Dermis microvascular lymphatic vessel endothelial cell (primary cell): ENCODE data around the gene TMEM203. TPM values are rescaled to one million over a fixed set of nuclear protein-coding genes. Genes with fewer than 3 reads are reported as not detected.
"Not testable (repeated sequence)": the region's sequence is repeated elsewhere in the genome, so short reads cannot be mapped to it uniquely, and the experiment has no call there.

Experiments used
- DNase-seq, 2 donors: peaks; one replicate each; pipeline versions ENCODE4 v3.0.0 to v3.0.0-alpha.2; 2010; ENCODE audit warnings: low read depth in 2 of 2
- total RNA-seq: library from RNA; depleted of rRNA; stranded (reverse); fragments of >200 nt; gene quantifications from 2 replicates; pipeline ENCODE4 v1.2.1, GENCODE V29; 2014

TMEM203 gene
- total RNA-seq, 1 donor from 2014 or later: 19.8 TPM

DNA sequence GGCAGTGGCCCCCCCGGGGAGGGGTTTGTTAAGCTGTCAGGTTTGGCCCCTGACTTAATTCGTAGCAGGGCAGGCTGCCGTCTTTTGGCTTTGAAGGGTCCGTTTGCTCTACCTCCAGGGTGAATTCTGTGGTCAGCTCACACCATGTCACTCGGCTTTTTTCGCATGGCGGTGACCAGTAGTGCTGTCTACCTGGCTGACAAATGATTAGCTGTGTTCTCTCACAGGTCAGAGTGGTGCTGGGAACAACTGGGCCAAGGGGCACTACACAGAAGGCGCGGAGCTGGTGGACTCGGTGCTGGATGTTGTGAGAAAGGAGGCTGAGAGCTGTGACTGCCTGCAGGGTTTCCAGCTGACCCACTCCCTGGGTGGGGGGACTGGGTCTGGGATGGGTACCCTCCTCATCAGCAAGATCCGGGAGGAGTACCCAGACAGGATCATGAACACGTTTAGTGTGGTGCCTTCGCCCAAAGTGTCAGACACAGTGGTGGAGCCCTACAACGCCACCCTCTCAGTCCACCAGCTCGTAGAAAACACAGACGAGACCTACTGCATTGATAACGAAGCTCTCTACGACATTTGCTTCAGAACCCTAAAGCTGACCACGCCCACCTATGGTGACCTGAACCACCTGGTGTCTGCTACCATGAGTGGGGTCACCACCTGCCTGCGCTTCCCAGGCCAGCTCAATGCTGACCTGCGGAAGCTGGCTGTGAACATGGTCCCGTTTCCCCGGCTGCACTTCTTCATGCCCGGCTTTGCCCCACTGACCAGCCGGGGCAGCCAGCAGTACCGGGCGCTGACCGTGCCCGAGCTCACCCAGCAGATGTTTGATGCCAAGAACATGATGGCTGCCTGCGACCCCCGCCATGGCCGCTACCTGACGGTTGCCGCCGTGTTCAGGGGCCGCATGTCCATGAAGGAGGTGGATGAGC is 37.1 kb upstream of the TMEM203 start:
- DNase-seq: no peak

DNA sequence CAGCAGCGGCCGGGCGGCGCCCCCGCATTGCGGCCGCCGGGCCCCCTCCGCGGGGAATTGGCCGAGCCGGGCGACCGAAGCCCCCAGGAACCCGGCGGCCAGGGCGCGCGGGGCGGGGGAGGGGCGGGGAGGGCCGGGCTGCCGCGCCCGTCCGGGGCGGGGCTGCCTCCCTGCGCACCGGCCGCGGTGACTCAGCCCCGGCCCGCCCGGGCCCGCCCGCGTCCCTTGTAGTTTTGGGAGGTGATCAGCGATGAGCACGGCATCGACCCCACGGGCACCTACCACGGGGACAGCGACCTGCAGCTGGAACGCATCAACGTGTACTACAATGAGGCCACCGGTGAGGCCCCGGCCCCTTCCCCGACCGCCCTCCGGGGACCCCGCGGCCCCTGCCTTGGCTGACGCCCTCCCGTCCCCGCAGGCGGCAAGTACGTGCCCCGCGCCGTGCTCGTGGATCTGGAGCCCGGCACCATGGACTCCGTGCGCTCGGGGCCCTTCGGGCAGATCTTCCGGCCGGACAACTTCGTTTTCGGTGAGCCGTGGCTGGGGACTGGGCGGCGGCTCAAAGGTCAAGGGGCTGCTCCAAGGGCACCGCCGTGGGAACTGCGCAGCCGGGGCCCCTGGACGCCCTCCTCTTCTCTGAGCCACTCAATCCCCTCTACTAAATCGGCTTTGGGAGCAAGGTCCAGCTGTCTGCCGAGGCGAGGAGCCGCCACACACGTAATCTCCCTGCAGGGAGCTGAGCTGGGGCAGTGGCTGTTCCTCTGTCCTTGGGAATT is 36.2 kb upstream of the TMEM203 start:
- DNase-seq: peak in 1 of 2 donors; percentile 56

DNA sequence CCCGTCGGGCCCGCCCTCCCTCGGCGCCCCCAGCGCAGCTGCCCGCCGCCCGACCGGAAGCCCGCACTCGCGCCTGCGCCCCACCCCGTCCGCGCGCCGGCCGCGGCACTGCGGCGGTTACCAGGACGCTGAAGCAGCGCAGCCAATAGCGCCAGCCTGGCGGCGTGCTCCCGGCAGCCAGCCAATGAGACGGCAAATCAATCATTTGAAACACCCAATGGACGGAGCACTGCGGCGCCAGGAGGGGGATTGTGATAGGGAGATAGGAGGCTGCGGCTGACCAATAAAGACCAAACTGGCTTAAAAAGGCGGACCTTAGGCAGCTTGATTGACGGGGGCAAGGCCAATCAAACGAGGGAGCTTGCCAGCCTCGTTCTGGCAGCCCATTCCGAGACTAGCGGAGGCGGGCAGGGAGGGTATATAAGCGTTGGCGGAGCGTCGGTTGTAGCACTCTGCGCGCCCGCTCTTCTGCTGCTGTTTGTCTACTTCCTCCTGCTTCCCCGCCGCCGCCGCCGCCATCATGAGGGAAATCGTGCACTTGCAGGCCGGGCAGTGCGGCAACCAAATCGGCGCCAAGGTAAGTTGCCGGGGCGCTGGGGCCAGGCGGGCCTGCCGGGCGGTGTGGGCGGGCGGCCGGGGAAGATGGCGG is 35.5 kb upstream of the TMEM203 start, which contains the start of gene TUBB4B:
TSS of gene TUBB4B (plus strand) at position 447 of the 649 bp plus-strand sequence. CDS start at position 521, 74 bp downstream.
- DNase-seq: peak; percentile 100

DNA sequence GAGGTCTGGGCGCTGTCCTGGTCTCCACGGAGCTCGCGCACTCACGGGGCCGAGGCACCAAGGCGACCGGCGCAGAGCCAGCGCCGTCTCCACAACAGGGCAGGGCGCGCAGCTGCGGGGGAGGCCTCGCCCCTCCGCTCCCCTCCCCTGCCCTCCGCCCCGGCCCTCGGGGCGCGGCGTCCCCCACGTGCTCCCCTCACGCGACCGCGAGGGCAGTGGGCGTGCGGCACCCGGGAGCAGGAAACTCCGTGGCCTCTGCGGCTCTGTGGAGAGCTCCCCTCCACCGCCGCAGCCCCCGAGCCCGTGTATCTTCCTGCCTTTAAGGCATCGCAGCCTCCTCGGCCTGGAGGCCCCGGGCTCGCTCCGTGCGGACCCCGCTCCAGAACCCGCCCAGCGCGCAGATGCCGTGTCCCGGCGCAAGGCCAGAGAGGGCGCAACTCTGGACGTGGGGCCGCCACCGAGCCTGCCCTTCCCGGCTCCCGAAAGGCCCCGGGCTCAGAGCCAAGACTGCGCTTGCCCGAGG is 34.9 kb upstream of the TMEM203 start:
- DNase-seq: peak; percentile 39 to 84

DNA sequence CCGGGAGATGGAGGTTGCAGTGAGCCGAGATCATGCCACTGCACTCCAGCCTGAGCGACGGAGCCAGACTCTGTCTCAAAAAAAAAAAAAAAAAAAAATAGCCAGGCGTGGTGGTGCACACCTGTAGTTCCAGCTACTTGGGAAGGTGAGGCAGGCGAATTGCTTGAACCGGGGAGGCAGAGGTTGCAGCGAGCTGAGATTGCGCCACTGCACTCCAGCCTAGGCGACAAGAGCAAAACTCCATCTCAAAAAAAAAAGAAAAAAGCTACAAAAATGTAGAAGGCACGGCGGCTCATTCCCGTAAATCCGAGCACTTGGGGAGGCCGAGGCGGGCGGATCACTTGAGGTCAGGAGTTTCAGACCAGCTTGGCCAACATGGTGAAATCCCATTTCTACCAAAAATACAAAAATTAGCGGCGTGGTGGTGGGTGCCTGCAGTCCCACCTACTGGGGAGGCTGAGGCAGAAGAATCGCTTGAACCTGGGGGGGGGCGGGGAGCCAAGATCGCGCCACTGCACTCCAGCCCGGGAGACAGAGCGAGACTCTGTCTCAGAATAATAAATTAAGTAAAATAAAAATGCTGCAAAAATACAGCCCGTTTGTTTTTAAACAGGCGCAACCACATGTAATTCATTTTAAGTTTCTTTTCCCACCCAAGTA is 34.2 kb upstream of the TMEM203 start:
- not testable (repeated sequence) for DNase-seq

DNA sequence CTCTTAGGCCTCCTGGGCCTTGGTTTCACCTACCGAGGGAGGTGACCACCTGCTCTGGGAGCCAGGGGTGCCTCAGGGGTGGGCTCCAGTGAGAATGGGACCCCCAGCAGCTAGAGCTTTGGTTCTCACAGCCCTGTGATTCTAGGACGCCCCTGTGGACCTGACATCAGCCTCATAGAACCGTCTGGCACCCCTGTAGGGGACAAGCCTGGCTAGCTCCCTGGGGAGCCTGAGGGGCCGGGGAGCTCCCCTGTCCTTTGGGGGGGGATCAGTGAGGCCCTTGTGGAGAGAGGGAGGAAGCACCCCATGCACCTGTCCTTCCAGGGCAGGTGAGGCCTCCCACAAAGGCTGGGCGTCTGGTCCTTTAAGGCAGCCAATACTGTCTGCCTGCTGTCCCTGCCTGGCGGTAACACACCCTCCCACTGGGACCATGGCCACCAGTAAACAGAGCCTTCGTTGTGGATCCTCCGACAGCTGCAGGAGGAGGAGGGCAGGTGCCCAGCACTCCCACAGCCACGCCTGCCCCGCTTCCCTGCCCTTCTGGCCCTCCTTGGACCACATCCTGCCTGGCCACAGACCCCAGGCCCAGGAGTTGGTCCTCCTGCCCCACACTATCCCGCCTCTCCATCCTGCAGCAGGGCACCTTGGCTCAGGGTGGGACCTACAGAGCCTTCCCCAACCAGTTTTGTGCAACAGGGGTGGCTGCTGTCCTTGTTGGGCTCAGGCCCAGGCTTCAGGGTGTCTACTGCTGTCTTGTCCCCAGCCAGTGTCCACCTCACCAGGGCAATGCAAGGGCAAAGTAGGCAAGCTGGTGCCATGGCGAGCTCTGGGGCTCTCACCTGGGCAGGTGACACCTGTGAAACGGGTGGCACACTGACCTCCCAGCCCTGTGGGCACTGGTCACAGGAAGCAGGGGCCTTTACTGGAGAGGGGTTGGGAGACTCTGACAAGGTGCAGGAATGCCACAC is 32.6 kb upstream of the TMEM203 start:
- DNase-seq: no peak

DNA sequence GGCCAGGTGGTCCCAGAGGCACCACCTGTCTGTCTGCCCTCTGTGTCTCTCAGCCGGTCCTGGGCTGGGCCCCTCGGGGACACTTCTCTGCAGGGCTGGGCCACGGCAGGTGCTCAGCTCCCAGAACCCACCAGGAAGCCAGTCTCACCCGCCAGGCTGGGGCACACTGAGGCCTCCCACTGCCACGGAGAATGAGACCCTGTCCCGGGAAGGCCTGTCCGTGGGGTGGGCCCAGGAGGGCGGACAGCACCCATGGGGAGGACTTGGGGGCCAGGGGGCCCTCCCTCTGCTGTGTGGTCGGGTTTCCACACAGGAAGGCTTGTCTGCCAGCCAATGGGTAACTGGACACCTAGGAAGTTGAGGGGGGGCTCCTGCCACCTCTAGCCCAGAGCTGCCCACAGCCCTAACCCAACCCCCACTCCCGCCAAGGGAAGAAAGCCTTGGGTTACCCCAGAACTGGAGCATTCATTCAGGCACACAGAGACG is 31.5 kb upstream of the TMEM203 start:
- no peak for DNase-seq

DNA sequence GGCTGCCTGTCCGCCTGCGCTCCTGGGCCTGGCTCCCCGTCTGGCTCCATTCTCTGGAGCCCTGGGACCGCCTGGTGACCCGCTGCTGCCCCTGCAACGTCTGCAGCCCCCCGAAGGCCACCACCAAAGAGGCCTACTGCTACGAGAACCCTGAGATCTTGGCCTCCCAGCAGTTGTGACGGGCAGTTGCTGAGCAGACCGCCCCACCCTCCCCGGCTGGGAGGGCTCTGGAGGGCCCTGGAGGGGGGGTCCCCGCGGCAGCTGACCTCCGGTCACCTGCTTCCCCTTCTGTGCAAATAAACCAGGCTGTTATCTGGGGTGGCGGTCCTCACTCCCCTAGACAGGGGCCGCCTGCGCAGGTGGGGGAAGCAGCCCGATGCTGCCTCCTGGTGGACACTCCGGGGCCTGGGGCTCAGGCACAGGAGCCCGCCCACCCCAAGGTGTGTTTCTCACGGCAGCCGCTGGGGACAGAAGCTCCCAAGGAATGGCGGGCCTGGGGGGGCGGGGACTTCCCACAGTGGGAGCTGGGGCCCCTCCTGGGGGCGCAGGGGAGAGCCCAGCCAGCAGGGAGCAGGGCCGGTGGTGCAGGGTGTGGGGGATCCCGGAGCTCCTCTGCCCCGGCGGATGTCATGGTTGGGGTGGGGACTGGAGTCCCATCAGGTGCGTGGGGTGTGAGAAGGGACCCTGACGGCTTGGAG is 30.9 kb upstream of the TMEM203 start:
- DNase-seq: peak; percentile 51 to 85

DNA sequence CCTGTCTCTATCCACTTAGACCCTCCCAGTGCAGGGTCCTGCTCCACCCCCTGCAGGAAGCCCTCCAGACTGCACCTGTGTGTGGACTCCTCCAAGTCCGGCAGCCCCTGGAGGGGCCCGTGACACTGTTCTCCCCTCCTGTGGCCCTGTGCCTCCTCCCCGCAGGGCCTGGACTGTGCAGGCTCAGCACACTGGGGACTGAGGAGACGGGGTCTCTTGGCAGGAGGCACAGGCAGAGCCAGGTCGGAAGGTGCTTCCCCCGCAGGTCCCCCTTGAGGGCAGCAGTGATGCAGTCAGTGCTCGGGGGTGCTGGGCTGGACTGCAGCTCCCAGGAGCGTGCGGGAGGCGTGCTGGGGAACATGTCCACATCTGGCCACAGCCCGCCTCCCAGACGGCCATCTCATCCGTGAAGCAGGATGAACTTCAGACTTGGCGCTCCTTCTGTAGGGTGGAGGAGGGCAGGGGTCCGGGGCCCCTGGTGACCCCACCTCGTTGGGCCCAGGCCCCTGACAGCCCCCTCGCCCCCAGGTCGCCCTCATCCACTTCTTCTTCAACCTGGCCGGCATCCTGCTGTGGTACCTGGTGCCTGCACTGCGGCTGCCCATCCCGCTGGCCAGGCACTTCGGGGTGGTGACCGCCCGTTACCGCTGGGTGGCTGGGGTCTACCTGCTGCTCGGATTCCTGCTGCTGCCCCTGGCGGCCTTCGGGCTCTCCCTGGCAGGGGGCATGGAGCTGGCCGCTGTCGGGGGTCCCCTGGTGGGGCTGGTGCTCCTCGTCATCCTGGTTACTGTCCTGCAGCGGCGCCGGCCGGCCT is 30.2 kb upstream of the TMEM203 start:
- no peak for DNase-seq

DNA sequence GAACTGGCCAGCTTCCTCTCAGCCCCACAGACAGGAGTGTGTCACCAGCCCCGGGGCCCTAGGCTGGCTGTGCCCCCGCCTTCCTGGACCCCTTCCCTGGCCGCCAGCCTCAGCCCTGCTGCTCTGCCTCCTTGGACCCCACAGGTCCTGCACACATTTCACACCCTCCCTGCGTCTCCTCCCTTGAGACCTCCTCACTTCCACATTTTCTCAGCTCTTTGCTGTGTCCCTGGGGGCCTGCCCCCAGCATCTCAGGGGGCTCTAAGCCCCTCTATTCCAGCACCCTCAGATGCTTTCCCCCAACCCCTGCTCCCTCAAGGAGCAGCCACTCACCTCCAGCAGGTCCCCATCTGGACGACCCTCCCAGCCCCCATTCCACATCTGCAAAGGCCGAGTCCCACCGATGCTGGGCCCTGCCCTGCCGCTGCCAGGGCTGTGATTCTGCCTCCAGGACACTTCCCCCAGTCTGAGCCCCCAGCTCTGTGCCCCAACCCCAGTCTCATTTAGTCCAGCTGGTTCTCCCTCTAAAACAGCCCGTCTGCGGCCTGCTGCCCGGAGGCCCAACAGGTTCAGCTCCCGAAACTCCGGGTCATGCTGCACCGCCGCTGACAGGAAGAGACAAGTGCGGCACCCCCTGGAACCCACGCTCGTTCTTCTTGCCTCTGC is 29.4 kb upstream of the TMEM203 start:
- DNase-seq: no peak

DNA sequence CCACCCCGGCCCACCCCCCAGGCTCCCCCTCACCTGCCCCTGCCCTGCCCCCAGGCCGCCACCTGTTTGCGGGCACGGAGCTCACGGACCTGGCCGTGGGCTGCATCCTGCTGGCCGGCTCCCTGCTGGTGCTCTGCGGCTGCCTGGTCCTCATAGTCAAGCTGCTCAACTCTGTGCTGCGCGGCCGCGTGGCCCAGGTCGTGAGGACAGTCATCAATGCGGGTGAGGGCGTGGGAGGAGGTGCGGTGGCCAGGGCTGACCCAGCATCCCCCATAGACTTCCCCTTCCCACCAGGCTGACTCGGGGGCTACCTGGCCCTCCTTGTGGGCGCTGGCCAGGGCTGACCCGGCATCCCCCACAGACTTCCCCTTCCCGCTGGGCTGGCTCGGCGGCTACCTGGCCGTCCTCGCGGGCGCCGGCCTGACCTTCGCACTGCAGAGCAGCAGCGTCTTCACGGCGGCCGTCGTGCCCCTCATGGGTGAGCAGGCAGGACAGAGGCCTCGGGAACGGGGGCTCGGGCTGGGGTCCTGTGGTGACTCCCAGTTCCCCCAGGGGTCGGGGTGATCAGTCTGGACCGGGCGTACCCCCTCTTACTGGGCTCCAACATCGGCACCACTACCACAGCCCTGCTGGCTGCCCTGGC is 28.7 kb upstream of the TMEM203 start:
- DNase-seq: no peak

DNA sequence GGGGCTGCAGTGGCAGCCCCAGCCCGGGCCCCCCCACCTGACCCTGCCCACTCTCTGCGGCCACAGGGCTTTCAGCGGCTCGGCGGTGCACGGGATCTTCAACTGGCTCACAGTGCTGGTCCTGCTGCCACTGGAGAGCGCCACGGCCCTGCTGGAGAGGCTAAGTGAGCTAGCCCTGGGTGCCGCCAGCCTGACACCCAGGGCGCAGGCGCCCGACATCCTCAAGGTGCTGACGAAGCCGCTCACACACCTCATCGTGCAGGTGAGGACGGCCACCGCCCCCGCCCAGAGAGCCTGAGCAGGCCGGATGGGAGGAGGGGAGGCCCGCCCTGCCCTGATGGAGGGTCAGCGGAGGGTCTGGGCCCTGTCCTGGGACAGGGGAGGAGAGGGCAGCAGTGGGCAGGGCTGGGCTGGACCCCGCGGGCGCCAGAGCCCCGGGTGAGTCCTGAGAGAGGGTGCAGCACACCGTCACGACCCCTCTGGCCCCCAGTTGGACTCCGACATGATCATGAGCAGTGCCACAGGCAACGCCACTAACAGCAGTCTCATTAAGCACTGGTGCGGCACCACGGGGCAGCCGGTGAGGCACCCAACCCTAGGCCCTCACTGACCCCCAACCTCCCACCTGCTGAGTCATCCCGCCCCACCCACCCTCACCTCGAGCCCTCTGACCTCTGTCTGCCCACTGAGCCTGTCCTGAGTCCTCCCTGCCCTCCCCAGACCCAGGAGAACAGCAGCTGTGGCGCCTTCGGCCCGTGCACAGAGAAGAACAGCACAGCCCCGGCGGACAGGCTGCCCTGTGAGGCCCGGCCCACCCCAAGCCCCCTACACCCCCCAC is 27.9 kb upstream of the TMEM203 start:
- DNase-seq: no peak

DNA sequence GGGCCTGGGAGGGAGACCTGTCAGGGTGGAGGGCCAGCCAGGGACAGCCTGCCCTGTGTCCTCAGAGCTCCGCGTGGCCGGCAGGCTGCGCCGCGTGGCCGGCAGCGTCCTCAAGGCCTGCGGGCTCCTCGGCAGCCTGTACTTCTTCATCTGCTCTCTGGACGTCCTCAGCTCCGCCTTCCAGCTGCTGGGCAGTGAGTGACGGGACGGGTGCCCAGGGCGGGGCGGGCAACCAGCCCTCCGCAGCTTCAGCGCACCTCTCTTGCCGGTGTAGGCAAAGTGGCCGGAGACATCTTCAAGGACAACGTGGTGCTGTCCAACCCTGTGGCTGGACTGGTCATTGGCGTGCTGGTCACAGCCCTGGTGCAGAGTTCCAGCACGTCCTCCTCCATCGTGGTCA is 27.1 kb upstream of the TMEM203 start:
- DNase-seq: no peak

DNA sequence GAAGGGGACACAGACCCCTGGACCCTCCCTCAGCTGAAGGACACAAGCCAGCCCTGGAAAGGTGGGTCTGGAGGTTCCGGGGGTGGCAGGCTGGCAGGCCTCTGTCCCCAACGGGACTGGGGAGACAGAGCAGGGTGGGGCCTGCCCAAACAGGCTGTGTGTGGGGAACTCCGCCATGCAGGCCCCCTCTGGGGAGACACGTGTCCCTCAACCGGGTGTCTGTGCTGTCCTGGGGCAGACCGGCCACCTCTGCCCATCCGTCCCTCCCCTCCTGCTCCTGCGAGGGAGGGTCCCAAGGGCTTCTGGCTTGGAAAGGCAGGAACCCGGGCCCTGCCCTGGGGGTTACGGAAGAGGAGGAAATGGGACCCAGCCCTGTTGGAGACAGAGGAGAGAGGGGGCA is 26.7 kb upstream of the TMEM203 start:
- no peak for DNase-seq

DNA sequence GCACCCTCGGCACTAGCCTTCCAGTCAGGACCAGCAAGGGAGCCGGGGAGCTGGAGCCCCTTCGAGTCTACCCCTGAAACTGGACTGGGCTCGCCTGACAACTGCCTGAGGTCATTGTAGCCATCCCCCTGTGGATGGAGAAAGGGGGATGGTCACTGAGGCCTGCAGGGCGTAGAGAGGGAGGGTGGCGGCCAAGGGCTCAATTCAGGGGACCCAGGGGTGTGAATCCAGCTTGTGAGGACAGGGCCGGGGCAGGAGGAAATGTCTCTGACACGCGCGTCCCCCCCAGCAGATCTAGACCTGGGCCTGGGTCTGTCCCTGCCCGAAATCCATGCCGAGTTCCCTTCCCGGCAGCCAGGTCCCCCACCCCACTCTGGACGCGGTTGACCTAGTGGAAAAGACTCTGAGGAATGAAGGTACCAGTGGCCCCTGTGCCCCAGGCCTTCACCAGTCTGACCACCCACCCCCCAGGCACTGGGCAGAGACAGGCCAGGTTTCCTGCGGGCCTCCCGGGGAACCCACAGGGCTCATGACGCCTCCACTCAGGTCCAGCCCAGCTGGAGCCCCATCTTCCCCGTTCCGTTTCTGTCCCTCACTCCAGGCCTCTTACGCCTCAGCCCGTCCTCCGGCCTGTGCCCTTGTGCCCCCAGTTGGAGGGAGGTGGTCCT is 26.1 kb upstream of the TMEM203 start:
- no peak for DNase-seq
